T47D (cell line): ENCODE results near the gene FAM131A.

Experiments
- DNase-seq, 2 experiments: peaks; one replicate each; pipeline versions ENCODE4 v3.0.0 to v3.0.0-alpha.2; 2011 to 2012; ENCODE audit warnings: low read depth in 1 of 2, low spot score in 1 of 2
- JUND ChIP-seq: IDR thresholded peaks from 2 replicates; pipeline ENCODE4 v1.6.1; 2012; ENCODE audit warnings: low read depth
- in situ Hi-C: cut with HindIII; loops from 2 replicates; pipeline ENCODE4 v1.10.0; 2016; ENCODE audit warnings: low sequenced_read_pairs, low pct_unique_long_range_greater_than_20kb

FAM131A gene

GRCh38 chr3:184355261-184356040 lies 18.1 kb downstream of the FAM131A start:
- in situ Hi-C loops = no loop called here
- no peak for DNase-seq
- no peak for TF ChIP-seq JUND

- in situ Hi-C loops = no loop called here
- no peak for TF ChIP-seq JUND
- DNase-seq = no peak
Measured at GRCh38 chr3:184357248-184358123, 20.1 kb downstream of the FAM131A start.

- no peak for DNase-seq
- TF ChIP-seq JUND = no peak
- in situ Hi-C loops = no loop called here
Measured at GRCh38 chr3:184358124-184358767, 20.8 kb downstream of the FAM131A start.

- DNase-seq = no peak
- in situ Hi-C loops = no loop called here
- no peak for TF ChIP-seq JUND
Measured at GRCh38 chr3:184358921-184359350, 21.5 kb downstream of the FAM131A start.

GRCh38 chr3:184359610-184360009 lies 22.2 kb downstream of the FAM131A start:
- DNase-seq = no peak
- in situ Hi-C loops = no loop called here
- no peak for TF ChIP-seq JUND

GRCh38 chr3:184360070-184360928 lies 22.9 kb downstream of the FAM131A start:
- in situ Hi-C loops = no loop called here
- no peak for TF ChIP-seq JUND
- no peak for DNase-seq

GRCh38 chr3:184360929-184361531 lies 23.6 kb downstream of the FAM131A start:
- in situ Hi-C loops = no loop called here
- DNase-seq = no peak
- no peak for TF ChIP-seq JUND

GRCh38 chr3:184361532-184361931 lies 24.1 kb downstream of the FAM131A start, which contains the start of the genes CLCN2 and POLR2H:
CLCN2 (minus strand) TSS chr3:184361605; CDS start chr3:184361479, 126 bp downstream.
POLR2H (plus strand) TSS chr3:184361710; CDS start chr3:184363493, 1,783 bp downstream.
- peak; percentile 71 to 77 for DNase-seq
- in situ Hi-C loops = no loop called here
- TF ChIP-seq JUND = no peak

GRCh38 chr3:184361932-184362667 lies 24.7 kb downstream of the FAM131A start:
- in situ Hi-C loops = no loop called here
- TF ChIP-seq JUND = no peak
- DNase-seq = peak; percentile 76 to 91

GRCh38 chr3:184362668-184363546 lies 25.5 kb downstream of the FAM131A start:
- in situ Hi-C loops = no loop called here
- peak; percentile 97 to 100 for DNase-seq
- TF ChIP-seq JUND = no peak
